ENCODE measurements around the gene PROB1.
"Not testable (repeated sequence)": the region's sequence is repeated elsewhere in the genome, so short reads cannot be mapped to it uniquely, and the experiment has no call there.

Gene PROB1

GRCh38 chr5:139381837-139382761, 12.8 kb downstream of the PROB1 start:
- DNase-seq (ENCODE audit: low read depth in 2 of 3, low spot score in 2 of 3) = no peak

- DNase-seq (ENCODE audit: low read depth in 2 of 3, low spot score in 2 of 3) = no peak
Observed at GRCh38 chr5:139379626-139380449, 15.1 kb downstream of the PROB1 start.

DNA sequence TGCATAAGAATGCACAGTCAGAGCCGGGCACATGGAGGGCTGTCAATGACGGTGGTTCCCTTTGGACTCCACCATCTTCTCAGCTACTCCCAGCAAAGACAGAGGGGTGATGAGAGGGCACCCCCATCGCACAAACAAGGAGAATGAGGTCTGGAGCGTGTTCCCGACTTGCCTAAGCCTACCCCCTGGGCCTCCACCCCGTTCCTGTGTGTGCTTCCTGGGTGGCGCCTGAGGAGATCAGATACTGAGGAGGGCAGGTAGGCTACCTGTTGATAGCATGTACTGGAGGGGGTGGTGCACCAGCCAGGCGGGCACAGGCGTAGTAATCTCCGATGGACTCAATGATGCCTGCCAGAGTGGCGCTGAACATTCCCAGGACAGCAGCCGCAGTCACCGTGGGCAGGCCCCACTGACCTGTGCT, 16.0 kb downstream of the PROB1 start:
- DNase-seq (ENCODE audit: low read depth in 2 of 3, low spot score in 2 of 3) = no peak

GRCh38 chr5:139378101-139378825, 16.6 kb downstream of the PROB1 start:
- DNase-seq (ENCODE audit: low read depth in 2 of 3, low spot score in 2 of 3) = no peak

DNA sequence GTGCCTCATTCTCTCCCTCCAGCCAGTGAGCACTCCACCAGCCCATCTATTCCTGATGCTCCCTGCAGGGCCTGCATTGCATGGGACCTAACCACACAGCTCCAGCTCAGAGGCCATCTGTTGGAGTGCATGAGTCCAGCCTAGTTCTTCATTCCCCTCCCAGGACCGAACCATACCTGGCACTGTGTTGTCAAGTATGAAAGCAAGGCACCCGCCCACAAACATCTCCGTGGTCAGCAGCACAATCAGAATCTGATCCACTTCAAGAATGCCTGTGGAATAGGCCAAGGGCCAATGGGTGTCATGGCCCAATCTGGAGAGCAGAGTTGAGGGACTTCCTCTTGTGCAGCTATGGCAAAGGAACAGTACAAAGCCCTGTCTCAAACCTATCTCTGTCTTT, 17.7 kb downstream of the PROB1 start:
- DNase-seq (ENCODE audit: low read depth in 2 of 3, low spot score in 2 of 3) = no peak

- no peak for DNase-seq (ENCODE audit: low read depth in 2 of 3, low spot score in 2 of 3)
Observed at GRCh38 chr5:139376364-139376763, 18.5 kb downstream of the PROB1 start.

DNA sequence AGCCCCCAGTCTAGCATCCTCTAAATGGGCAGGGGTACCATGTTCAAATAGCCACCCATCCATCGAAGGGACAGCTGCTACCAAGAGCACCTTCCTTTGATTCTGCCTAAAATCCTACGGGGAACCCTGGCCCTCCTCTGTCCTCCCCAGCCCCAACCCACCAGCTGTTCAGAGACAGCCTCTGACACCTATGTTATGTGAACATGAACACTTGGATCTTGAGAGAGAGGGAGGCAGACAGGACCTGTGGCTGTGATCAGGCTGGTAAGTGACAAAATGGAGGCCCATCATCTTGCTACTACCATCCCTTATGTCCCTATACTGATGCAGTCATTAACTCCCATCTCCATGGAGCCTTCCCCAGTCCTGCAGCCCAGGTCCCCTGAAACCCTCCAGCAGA, 20.0 kb downstream of the PROB1 start:
- no peak for DNase-seq (ENCODE audit: low read depth in 2 of 3, low spot score in 2 of 3)

DNA sequence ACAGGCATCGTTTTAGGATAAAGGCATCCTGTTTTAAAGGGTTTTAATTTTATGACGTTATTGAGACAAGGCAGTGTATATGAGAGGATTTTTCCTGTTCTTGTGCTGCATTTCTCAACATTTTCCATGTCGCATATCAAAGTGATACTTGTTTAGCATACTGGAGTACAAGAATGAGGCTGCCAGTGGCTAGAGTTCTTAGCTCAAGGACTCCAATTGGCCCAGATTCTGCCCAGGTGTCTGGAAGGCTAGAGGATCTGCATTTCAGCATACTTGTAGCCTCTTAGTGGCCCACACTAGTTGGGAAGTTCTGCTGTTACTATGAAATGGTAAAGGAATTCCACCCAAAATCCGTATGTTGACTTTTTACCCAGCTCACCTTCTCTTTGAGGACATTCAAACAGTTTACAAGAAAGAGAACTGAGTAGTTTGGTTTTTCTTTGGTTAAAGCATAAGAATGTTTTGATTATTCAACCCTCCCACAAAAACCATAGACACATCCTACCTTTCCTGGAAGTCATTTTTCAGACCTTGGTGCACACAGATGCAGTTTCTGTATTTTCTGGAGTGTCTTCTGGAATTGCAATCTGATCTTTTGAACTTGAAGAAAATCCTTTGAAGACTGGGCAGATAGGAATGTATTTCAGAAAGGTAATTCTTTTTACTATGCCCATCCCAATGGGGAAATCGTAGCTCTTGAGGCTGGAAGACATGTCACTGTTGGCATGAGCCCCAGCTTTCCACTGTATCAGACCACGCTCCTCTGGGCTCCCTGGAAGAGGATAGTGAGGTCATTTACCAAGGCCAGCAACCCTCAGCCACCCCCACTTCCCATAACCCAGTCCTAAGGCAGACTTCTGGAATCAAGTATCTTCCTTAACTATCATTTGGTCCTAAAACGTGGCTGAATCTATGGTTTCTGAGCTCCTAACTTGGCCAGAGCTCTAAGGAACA, 23.1 kb downstream of the PROB1 start:
- DNase-seq (ENCODE audit: low read depth in 2 of 3, low spot score in 2 of 3) = no peak

- DNase-seq (ENCODE audit: low read depth in 2 of 3, low spot score in 2 of 3) = no peak
Observed at GRCh38 chr5:139369181-139369580, 25.7 kb downstream of the PROB1 start.

DNA sequence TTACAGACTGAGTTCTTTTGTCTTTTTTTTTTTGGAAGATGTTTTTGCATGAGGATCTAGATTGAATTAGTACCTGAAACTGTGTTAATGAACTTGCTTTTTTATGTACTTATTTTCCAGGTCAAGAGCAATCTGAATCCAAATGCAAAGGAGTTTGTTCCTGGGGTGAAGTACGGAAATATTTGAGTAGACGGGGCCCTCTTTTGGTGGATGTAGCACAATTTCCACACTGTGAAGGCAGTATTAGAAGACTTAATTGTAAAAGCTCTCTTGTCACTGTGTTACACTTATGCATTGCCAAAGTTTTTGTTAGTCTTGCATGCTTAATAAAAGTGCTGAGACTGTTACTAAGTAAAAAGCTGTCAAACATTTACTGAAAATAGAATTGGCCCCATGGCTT, 26.3 kb downstream of the PROB1 start:
- no peak for DNase-seq (ENCODE audit: low read depth in 2 of 3, low spot score in 2 of 3)

DNA sequence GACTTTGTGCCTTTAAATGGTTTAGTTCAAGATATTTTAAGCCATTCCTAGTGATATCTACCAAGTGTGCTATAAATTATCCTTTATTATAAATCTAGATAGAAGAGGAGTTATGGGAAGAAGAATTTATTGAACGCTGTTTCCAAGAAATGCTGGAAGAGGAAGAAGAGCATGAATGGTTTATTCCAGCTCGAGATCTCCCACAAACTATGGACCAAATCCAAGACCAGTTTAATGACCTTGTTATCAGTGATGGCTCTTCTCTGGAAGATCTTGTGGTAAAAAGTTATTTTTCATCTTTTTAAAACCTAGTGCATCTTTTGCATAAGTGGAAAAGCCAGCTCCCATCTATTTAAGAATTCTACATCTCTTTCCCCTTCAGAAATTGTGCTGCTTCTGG, 30.4 kb downstream of the PROB1 start:
- no peak for DNase-seq (ENCODE audit: low read depth in 2 of 3, low spot score in 2 of 3)

DNA sequence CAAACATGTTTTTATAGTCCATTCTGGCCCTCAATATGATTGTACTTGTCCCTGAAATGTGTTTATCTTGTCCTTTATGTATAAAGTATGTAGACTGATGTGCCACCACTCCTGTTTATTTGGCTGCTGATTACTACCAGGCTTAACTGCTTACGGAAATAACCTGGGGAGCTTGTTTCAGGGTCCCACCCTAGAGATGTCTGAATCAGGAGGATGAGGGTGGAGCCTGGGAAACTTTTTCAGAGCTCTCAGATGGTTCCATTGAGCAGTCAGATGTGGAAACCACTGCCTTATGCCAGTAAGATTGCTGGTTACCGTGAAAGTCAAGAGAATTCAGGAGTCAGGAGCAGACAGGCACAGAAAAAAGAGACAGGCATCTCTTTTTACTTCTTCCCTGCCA, 31.0 kb downstream of the PROB1 start:
- no peak for DNase-seq (ENCODE audit: low read depth in 2 of 3, low spot score in 2 of 3)

- DNase-seq (ENCODE audit: low read depth in 2 of 3, low spot score in 2 of 3) = no peak
Observed at GRCh38 chr5:139361835-139362429, 33.0 kb downstream of the PROB1 start.

- DNase-seq (ENCODE audit: low read depth in 2 of 3, low spot score in 2 of 3) = no peak
Observed at GRCh38 chr5:139360384-139360783, 34.5 kb downstream of the PROB1 start.

GRCh38 chr5:139358064-139358463, 36.8 kb downstream of the PROB1 start:
- no peak for DNase-seq (ENCODE audit: low read depth in 2 of 3, low spot score in 2 of 3)

- not testable (repeated sequence) for DNase-seq (ENCODE audit: low read depth in 2 of 3, low spot score in 2 of 3)
Observed at GRCh38 chr5:139355900-139356299, 39.0 kb downstream of the PROB1 start.

DNA sequence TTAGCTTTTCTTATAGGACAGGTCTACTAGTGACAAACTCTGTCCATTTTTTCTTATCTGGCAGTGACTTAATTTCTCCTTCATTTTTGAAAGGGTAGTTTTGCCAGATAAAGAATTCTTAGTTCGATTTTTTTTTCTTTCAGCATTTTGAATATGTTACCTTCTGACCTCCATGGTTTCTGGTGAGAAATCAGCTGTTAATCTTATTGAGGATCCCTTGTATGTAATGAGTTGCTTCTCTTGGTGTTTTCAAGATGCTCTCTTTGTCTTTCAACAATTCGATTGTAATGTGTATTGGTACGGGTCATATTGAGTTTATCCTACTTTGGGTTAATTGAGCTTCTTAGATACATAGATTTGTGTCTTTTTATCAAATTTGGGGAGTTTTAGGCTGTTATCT, 40.7 kb downstream of the PROB1 start:
- DNase-seq (ENCODE audit: low read depth in 2 of 3, low spot score in 2 of 3) = no peak

- not testable (repeated sequence) for DNase-seq (ENCODE audit: low read depth in 2 of 3, low spot score in 2 of 3)
Observed at GRCh38 chr5:139347863-139348262, 47.0 kb downstream of the PROB1 start.

- DNase-seq (ENCODE audit: low read depth in 2 of 3, low spot score in 2 of 3) = not testable (repeated sequence)
Observed at GRCh38 chr5:139345442-139345841, 49.5 kb downstream of the PROB1 start.

DNA sequence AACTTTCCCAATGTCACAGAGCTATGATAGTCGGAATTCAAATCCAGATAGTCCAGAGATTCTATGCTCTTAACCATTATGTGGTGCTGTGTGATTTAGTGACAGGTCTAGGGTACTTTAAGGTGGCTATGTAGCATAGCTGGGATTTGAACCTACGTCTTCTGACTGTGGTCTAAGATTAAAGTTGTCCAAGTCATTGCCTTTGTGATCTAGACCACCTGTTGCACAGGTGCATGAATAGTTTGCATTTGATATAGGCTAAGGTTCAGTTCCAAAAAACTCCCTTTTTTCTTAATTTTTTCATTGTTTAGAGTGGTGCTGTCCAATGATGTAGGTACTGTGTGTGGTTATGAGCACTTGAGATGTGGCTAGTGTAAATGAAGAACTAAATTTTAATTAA, 50.7 kb downstream of the PROB1 start:
- DNase-seq (ENCODE audit: low read depth in 2 of 3, low spot score in 2 of 3) = no peak
